ENCODE measurements around the gene TMEM31. TPM values are rescaled to one million over a fixed set of nuclear protein-coding genes. Genes with fewer than 3 reads are reported as not detected.

The TMEM31 gene
- total and polyA plus RNA-seq, 2 experiments from 2014 or later: 0.60 TPM; not detected in 1

DNA sequence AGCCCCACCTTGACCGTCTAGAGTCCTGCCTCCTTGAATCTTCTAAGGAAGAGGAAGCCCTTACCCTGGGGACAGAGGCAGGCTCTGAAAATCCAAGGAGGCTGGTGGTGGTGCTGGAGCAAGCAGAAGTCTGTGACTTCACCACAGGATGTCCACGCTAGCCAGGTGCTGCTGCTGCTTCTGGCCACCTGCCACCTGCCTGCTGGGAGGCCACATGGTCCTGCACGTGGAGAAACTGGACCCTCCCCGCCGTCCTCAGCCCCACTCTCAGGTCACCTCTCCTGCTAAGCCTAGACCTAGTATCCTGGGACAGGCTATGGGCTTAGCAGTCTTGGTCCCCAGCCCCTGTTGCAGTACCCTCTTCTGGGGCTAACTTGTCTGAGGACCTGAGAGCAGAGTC, 15.8 kb downstream of the TMEM31 start (continued):
- no peak for TF ChIP-seq CREB1 (CRISPR knock-in tag; IDR thresholded peaks at IDR 0.05; ENCODE audit: low read depth)
- no peak for TF ChIP-seq NANOG (IDR thresholded peaks at IDR 0.05; ENCODE audit: borderline replicate concordance)
- no peak for TF ChIP-seq ZNF114 (CRISPR knock-in tag; IDR thresholded peaks at IDR 0.05)
- TF ChIP-seq STAT1 (IDR thresholded peaks at IDR 0.05; ENCODE audit: unreplicated experiment): no peak
- no peak for TF ChIP-seq EZH2phosphoT487 (IDR thresholded peaks at IDR 0.05; ENCODE audit: unreplicated experiment)
- no peak for TF ChIP-seq ZNF331 (CRISPR knock-in tag; IDR thresholded peaks at IDR 0.05; ENCODE audit: low read depth)
- no peak for TF ChIP-seq ETS1 (IDR thresholded peaks at IDR 0.05)
- TF ChIP-seq, protein P1, sequence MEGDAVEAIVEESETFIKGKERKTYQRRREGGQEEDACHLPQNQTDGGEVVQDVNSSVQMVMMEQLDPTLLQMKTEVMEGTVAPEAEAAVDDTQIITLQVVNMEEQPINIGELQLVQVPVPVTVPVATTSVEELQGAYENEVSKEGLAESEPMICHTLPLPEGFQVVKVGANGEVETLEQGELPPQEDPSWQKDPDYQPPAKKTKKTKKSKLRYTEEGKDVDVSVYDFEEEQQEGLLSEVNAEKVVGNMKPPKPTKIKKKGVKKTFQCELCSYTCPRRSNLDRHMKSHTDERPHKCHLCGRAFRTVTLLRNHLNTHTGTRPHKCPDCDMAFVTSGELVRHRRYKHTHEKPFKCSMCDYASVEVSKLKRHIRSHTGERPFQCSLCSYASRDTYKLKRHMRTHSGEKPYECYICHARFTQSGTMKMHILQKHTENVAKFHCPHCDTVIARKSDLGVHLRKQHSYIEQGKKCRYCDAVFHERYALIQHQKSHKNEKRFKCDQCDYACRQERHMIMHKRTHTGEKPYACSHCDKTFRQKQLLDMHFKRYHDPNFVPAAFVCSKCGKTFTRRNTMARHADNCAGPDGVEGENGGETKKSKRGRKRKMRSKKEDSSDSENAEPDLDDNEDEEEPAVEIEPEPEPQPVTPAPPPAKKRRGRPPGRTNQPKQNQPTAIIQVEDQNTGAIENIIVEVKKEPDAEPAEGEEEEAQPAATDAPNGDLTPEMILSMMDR (conservative IDR thresholded peaks at IDR 0.05; ENCODE audit: low read depth in 2 of 2): no peak

DNA sequence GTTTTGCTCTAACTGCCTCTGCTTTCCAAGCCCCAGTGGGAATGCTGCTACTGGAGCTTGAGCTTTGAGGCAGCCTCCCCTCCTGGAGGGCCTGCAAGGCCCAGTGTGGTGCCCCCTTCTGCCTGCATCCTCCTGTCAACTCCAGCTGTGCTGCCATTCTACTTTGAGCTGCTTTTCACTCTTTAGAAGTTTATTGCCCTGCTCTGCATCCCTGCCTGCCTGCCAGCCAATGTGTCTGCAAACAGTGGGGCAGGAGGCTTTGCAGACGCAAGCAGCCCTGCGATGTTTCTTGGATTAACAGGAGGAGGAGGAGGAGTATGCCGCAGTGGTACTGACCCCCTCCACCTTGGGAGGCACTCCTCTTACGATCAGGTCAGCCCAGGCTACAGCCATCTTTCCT, 16.4 kb downstream of the TMEM31 start:
- ATAC-seq: peak; percentile 48
- Mint-ChIP-seq H3K9me3 (no peaks in the 10 kb centered on the region; the same call in 2 of the 3 replicates), H3K27me3 (ENCODE audit: insufficient read depth, low read depth, poor library complexity) (peaks cover 2% of the 10 kb centered on the region), H3K4me1 (peaks cover 52% of the 10 kb centered on the region), H3K4me3 (no peak overlapping the region), H3K27ac (no peak overlapping the region), H3K36me3 (ENCODE audit: low read depth) (no peaks in the 10 kb centered on the region)
- H3K36me3 ChIP-seq (ENCODE audit: insufficient read depth): no peaks in the 10 kb centered on the region
- no peak overlapping the region for H2AFZ ChIP-seq
- H3K4me3 ChIP-seq: no peak overlapping the region
- no peaks in the 10 kb centered on the region for H4K20me1 ChIP-seq (replicated peaks; ENCODE audit: insufficient read depth)
- no peaks in the 10 kb centered on the region for H3K79me2 ChIP-seq (replicated peaks; ENCODE audit: insufficient read depth)
- no peaks in the 10 kb centered on the region for H3K9me2 ChIP-seq (ENCODE audit: insufficient read depth)
- no peak for DNase-seq (ENCODE audit: low spot score)
- H3K27me3 ChIP-seq (ENCODE audit: insufficient read depth): no peaks in the 10 kb centered on the region
- H3K4me2 ChIP-seq: no peak overlapping the region
- TF ChIP-seq EZH2 (IDR thresholded peaks at IDR 0.05; ENCODE audit: low read depth, unreplicated experiment) (no peak), STAT1 (IDR thresholded peaks at IDR 0.05; ENCODE audit: unreplicated experiment) (no peak), NANOG (IDR thresholded peaks at IDR 0.05; ENCODE audit: borderline replicate concordance) (no peak)
- TF ChIP-seq, protein P2, sequence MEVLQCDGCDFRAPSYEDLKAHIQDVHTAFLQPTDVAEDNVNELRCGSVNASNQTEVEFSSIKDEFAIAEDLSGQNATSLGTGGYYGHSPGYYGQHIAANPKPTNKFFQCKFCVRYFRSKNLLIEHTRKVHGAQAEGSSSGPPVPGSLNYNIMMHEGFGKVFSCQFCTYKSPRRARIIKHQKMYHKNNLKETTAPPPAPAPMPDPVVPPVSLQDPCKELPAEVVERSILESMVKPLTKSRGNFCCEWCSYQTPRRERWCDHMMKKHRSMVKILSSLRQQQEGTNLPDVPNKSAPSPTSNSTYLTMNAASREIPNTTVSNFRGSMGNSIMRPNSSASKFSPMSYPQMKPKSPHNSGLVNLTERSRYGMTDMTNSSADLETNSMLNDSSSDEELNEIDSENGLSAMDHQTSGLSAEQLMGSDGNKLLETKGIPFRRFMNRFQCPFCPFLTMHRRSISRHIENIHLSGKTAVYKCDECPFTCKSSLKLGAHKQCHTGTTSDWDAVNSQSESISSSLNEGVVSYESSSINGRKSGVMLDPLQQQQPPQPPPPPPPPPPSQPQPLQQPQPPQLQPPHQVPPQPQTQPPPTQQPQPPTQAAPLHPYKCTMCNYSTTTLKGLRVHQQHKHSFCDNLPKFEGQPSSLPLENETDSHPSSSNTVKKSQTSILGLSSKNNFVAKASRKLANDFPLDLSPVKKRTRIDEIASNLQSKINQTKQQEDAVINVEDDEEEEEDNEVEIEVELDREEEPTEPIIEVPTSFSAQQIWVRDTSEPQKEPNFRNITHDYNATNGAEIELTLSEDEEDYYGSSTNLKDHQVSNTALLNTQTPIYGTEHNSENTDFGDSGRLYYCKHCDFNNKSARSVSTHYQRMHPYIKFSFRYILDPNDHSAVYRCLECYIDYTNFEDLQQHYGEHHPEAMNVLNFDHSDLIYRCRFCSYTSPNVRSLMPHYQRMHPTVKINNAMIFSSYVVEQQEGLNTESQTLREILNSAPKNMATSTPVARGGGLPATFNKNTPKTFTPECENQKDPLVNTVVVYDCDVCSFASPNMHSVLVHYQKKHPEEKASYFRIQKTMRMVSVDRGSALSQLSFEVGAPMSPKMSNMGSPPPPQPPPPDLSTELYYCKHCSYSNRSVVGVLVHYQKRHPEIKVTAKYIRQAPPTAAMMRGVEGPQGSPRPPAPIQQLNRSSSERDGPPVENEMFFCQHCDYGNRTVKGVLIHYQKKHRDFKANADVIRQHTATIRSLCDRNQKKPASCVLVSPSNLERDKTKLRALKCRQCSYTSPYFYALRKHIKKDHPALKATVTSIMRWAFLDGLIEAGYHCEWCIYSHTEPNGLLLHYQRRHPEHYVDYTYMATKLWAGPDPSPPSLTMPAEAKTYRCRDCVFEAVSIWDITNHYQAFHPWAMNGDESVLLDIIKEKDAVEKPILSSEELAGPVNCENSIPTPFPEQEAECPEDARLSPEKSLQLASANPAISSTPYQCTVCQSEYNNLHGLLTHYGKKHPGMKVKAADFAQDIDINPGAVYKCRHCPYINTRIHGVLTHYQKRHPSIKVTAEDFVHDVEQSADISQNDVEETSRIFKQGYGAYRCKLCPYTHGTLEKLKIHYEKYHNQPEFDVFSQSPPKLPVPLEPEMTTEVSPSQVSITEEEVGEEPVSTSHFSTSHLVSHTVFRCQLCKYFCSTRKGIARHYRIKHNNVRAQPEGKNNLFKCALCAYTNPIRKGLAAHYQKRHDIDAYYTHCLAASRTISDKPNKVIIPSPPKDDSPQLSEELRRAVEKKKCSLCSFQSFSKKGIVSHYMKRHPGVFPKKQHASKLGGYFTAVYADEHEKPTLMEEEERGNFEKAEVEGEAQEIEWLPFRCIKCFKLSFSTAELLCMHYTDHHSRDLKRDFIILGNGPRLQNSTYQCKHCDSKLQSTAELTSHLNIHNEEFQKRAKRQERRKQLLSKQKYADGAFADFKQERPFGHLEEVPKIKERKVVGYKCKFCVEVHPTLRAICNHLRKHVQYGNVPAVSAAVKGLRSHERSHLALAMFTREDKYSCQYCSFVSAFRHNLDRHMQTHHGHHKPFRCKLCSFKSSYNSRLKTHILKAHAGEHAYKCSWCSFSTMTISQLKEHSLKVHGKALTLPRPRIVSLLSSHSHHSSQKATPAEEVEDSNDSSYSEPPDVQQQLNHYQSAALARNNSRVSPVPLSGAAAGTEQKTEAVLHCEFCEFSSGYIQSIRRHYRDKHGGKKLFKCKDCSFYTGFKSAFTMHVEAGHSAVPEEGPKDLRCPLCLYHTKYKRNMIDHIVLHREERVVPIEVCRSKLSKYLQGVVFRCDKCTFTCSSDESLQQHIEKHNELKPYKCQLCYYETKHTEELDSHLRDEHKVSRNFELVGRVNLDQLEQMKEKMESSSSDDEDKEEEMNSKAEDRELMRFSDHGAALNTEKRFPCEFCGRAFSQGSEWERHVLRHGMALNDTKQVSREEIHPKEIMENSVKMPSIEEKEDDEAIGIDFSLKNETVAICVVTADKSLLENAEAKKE (CRISPR knock-in tag; IDR thresholded peaks at IDR 0.05): no peak
- peaks cover 31% of the 10 kb centered on the region for H3K4me1 ChIP-seq (ENCODE audit: insufficient read depth)
- no peaks in the 10 kb centered on the region for H3F3A ChIP-seq (replicated peaks; ENCODE audit: low read depth)
- no peak overlapping the region for H3K27ac ChIP-seq (ENCODE audit: low read depth)

Data from GM23338 (cell line).